Panc1 (cell line): ENCODE measurements around the gene NPHP4. TPM values are rescaled to one million over a fixed set of nuclear protein-coding genes. Genes with fewer than 3 reads are reported as not detected.

ENCODE experiments used
- ATAC-seq: fragments of 200-7000 bp; cut with Tn5 transposase; 2 replicates; pipeline ENCODE4 v1.9.1; 2020; ENCODE audit warnings: mild to moderate bottlenecking, moderate library complexity
- BruUV-seq: library from RNA; stranded (reverse); fragments of 400-500 nt; replicated peaks from 2 replicates; lab custom pipeline; 2021; lab: Mats Ljungman, UMichigan
- CTCF ChIA-PET: fragments of 300-600 bp; sonication (Branson Sonifier 250); formaldehyde crosslinking; loops from one replicate; lab custom pipeline; 2022; ENCODE audit warnings: antibody characterized with exemption; lab: Charles Lee
- POLR2A ChIA-PET: fragments of 300-600 bp; sonication (Branson Sonifier 250); formaldehyde crosslinking; loops from one replicate; lab custom pipeline; 2022; ENCODE audit warnings: antibody characterized with exemption; lab: Charles Lee
- DNase-seq: peaks from one replicate; pipeline ENCODE4 v3.0.0-alpha.2; 2010; ENCODE audit warnings: low read depth, low spot score
- H3K27ac ChIP-seq: 2 replicates; pipeline ENCODE4 v1.5.1; 2011; ENCODE audit warnings: mild to moderate bottlenecking, low read length, inconsistent platforms
- H3K27me3 ChIP-seq: fragments of 200-500 bp; sonication (Bioruptor generic); 2 replicates; pipeline ENCODE4 v1.6.0; 2014; ENCODE audit warnings: low read length, inconsistent platforms; ENCODE audit not compliant: control insufficient read depth, insufficient read depth
- H3K36me3 ChIP-seq: fragments of 200-500 bp; sonication (Bioruptor generic); 2 replicates; pipeline ENCODE4 v1.5.1; 2014; ENCODE audit warnings: inconsistent platforms, mild to moderate bottlenecking, low read length, moderate library complexity; ENCODE audit not compliant: control insufficient read depth, insufficient read depth
- H3K4me1 ChIP-seq: 2 replicates; pipeline ENCODE4 v1.5.1; 2011; ENCODE audit warnings: inconsistent platforms, mild to moderate bottlenecking, low read length, moderate library complexity; ENCODE audit not compliant: control insufficient read depth, insufficient read depth
- H3K4me3 ChIP-seq, 2 experiments: 2 replicates each; pipeline ENCODE4 v1.5.1; 2011 to 2012; ENCODE audit warnings: low read depth in 2 of 2, low read length in 2 of 2, mild to moderate bottlenecking in 2 of 2, inconsistent platforms in 1 of 2, moderate library complexity in 1 of 2
- H3K9me3 ChIP-seq: fragments of 200-500 bp; sonication (Bioruptor generic); 2 replicates; pipeline ENCODE4 v1.5.1; 2014; ENCODE audit warnings: low read depth, mild to moderate bottlenecking, inconsistent platforms, low read length, moderate library complexity; ENCODE audit not compliant: control insufficient read depth, insufficient read depth
- CTCF ChIP-seq: fragments of 450-650 bp; IDR thresholded peaks from 2 replicates; pipeline ENCODE4 v1.5.1; 2017; ENCODE audit warnings: mild to moderate bottlenecking
- POLR2AphosphoS5 ChIP-seq: IDR thresholded peaks from 2 replicates; pipeline ENCODE4 v1.6.1; 2012; ENCODE audit warnings: mild to moderate bottlenecking, low read depth, low read length, moderate library complexity
- REST ChIP-seq, 2 experiments: IDR thresholded peaks; 2 replicates each; pipeline ENCODE4 v1.6.1; 2011 to 2012; ENCODE audit warnings: low read depth in 2 of 2, control low read depth in 1 of 2, low read length in 1 of 2, mild to moderate bottlenecking in 1 of 2, moderate library complexity in 1 of 2; ENCODE audit not compliant: insufficient read depth in 1 of 2
- SIN3A ChIP-seq: IDR thresholded peaks from 2 replicates; pipeline ENCODE4 v1.6.1; 2012; ENCODE audit warnings: low read depth, mild to moderate bottlenecking, low read length, moderate library complexity, borderline replicate concordance; ENCODE audit not compliant: insufficient read depth
- TCF7L2 ChIP-seq: IDR thresholded peaks from 2 replicates; pipeline ENCODE4 v1.6.1; 2011; ENCODE audit warnings: mild to moderate bottlenecking, low read depth, low read length, inconsistent platforms
- in situ Hi-C: cut with HindIII; loops from 2 replicates; pipeline ENCODE4 v1.10.0; 2016; ENCODE audit warnings: low sequenced_read_pairs, low pct_unique_long_range_greater_than_20kb
- intact Hi-C: fragments of 100-400 bp; cut with micrococcal nuclease; formaldehyde crosslinking; loops from one replicate; pipeline ENCODE4 v1.10.0; 2022; ENCODE audit not compliant: unreplicated experiment
- total RNA-seq: library from RNA; stranded (reverse); gene quantifications from one replicate; pipeline ENCODE4 v1.2.1, GENCODE V29; 2021; ENCODE audit not compliant: unreplicated experiment

NPHP4 gene
- total RNA-seq, 1 experiment from 2014 or later, result 20.1 TPM

GRCh38 chr1:5884110-5884509 is 108.1 kb downstream of the NPHP4 start:
- ATAC-seq, result no peak
- in situ Hi-C loops (no loop called here), intact Hi-C loops (no loop called here)
- POLR2A ChIA-PET, result interaction anchor here (0.6 kb wide), 1 partner anchor 654 kb away, joined by 10 read pairs; no protein-coding TSS in a partner anchor
- no peak for DNase-seq
- no TSS peak for BruUV-seq
- no peak for TF ChIP-seq SIN3A
- no peak for TF ChIP-seq POLR2AphosphoS5
- TF ChIP-seq REST (IDR thresholded peaks at IDR 0.05; ENCODE audit: insufficient read depth in 1 of 2, low read depth in 2 of 2, low read length in 1 of 2), result no peak
- TF ChIP-seq CTCF, result no peak
- TF ChIP-seq TCF7L2, result no peak
- H3K27me3 ChIP-seq, result no peaks in the 10 kb centered on the region
- H3K27ac ChIP-seq, result no peak overlapping the region
- CTCF ChIA-PET, result no interaction called here
- no peaks in the 10 kb centered on the region for H3K4me1 ChIP-seq
- H3K36me3 ChIP-seq, result no peaks in the 10 kb centered on the region
- no peaks in the 10 kb centered on the region for H3K9me3 ChIP-seq
- no peak overlapping the region for H3K4me3 ChIP-seq

- Histone ChIP-seq H3K36me3 (no peaks in the 10 kb centered on the region), H3K27me3 (no peaks in the 10 kb centered on the region), H3K4me3 (no peak overlapping the region), H3K4me1 (no peaks in the 10 kb centered on the region), H3K27ac (no peak overlapping the region), H3K9me3 (no peaks in the 10 kb centered on the region)
- in situ Hi-C loops, result no loop called here
- DNase-seq, result no peak
- ChIA-PET CTCF (no interaction called here), POLR2A (interaction anchor here (0.6 kb wide), 1 partner anchor 655 kb away, joined by 10 read pairs; no protein-coding TSS in a partner anchor)
- intact Hi-C loops, result no loop called here
- TF ChIP-seq SIN3A, result no peak
- no peak for TF ChIP-seq TCF7L2
- TF ChIP-seq POLR2AphosphoS5, result no peak
- TF ChIP-seq REST (IDR thresholded peaks at IDR 0.05; ENCODE audit: insufficient read depth in 1 of 2, low read depth in 2 of 2, low read length in 1 of 2), result no peak
- no peak for TF ChIP-seq CTCF
- ATAC-seq, result no peak
- no TSS peak for BruUV-seq
Observed at GRCh38 chr1:5883129-5884048, 108.8 kb downstream of the NPHP4 start.
